Activated naive CD8-positive, alpha-beta T cell treated with anti-CD3 and anti-CD28 coated beads, Interleukin-2, amount 50 U/mL, for 24 hours (primary cell): ENCODE results near the gene BEST2.

Experiments used
- ATAC-seq: fragments of 150-1000 bp; cut with Tn5 transposase; one replicate; pipeline ENCODE4 v1.10.0; 2021
- DNase-seq: peaks from one replicate; pipeline ENCODE4 v3.0.0; 2021
- H3K27ac Mint-ChIP-seq: one replicate; pipeline ENCODE4 v1.8.0; 2021; ENCODE audit warnings: mild to moderate bottlenecking, mixed read lengths
- H3K27me3 Mint-ChIP-seq: one replicate; pipeline ENCODE4 v1.8.0; 2021; ENCODE audit warnings: mixed read lengths
- H3K36me3 Mint-ChIP-seq: one replicate; pipeline ENCODE4 v1.8.0; 2021; ENCODE audit warnings: low read depth, mixed read lengths
- H3K4me1 Mint-ChIP-seq: one replicate; pipeline ENCODE4 v1.8.0; 2021; ENCODE audit warnings: mixed read lengths
- H3K4me3 Mint-ChIP-seq: one replicate; pipeline ENCODE4 v1.8.0; 2021; ENCODE audit warnings: mild to moderate bottlenecking, moderate library complexity, mixed read lengths
- H3K9me3 Mint-ChIP-seq: one replicate; pipeline ENCODE4 v1.8.0; 2021; ENCODE audit warnings: mixed read lengths

The BEST2 gene

GRCh38 chr19:12784871-12785430 is 33.4 kb downstream of the BEST2 start:
- H3K27me3 Mint-ChIP-seq, result no peaks in the 10 kb centered on the region
- no peaks in the 10 kb centered on the region for H3K9me3 Mint-ChIP-seq
- ATAC-seq, result no peak

GRCh38 chr19:12785431-12786031 is 33.9 kb downstream of the BEST2 start:
- H3K36me3 Mint-ChIP-seq, result no peaks in the 10 kb centered on the region
- no peaks in the 10 kb centered on the region for H3K9me3 Mint-ChIP-seq
- no peaks in the 10 kb centered on the region for H3K27me3 Mint-ChIP-seq
- peaks cover 46% of the 10 kb centered on the region for H3K4me1 Mint-ChIP-seq
- H3K27ac Mint-ChIP-seq, result no peak overlapping the region
- no peak for ATAC-seq
- no peak for DNase-seq
- H3K4me3 Mint-ChIP-seq, result no peak overlapping the region

More at GRCh38 chr19:12784871-12785430, 33.4 kb downstream of the BEST2 start:
- H3K36me3 Mint-ChIP-seq, result no peaks in the 10 kb centered on the region
- H3K4me3 Mint-ChIP-seq, result no peak overlapping the region
- H3K4me1 Mint-ChIP-seq, result peaks cover 46% of the 10 kb centered on the region
- no peak for DNase-seq
- H3K27ac Mint-ChIP-seq, result no peak overlapping the region

GRCh38 chr19:12786141-12786870 is 34.7 kb downstream of the BEST2 start:
- Mint-ChIP-seq H3K27ac (peak overlapping the region; percentile 79), H3K4me3 (no peak overlapping the region), H3K27me3 (no peaks in the 10 kb centered on the region), H3K36me3 (no peaks in the 10 kb centered on the region), H3K9me3 (no peaks in the 10 kb centered on the region), H3K4me1 (peaks cover 53% of the 10 kb centered on the region)
- DNase-seq (no peak), ATAC-seq (no peak)

- Mint-ChIP-seq H3K36me3 (no peaks in the 10 kb centered on the region), H3K4me1 (peaks cover 47% of the 10 kb centered on the region), H3K9me3 (no peaks in the 10 kb centered on the region), H3K4me3 (peak overlapping the region; percentile 20), H3K27me3 (no peaks in the 10 kb centered on the region), H3K27ac (peak overlapping the region; percentile 79)
- no peak for ATAC-seq
- DNase-seq, result no peak
Observed at GRCh38 chr19:12786952-12787351, 35.4 kb downstream of the BEST2 start.

GRCh38 chr19:12787458-12787857 is 35.9 kb downstream of the BEST2 start:
- H3K27me3 Mint-ChIP-seq, result no peaks in the 10 kb centered on the region
- H3K27ac Mint-ChIP-seq, result no peak overlapping the region
- no peak for DNase-seq

GRCh38 chr19:12788042-12788681 is 36.6 kb downstream of the BEST2 start:
- Mint-ChIP-seq H3K27me3 (no peaks in the 10 kb centered on the region), H3K4me3 (peak overlapping the region; percentile 83), H3K4me1 (peaks cover 41% of the 10 kb centered on the region), H3K27ac (peak overlapping the region; percentile 89), H3K36me3 (peaks cover 8% of the 10 kb centered on the region), H3K9me3 (no peaks in the 10 kb centered on the region)
- ATAC-seq, result no peak
- DNase-seq, result no peak

More at GRCh38 chr19:12787458-12787857, 35.9 kb downstream of the BEST2 start:
- Mint-ChIP-seq H3K4me3 (peak overlapping the region; percentile 20), H3K4me1 (peaks cover 44% of the 10 kb centered on the region), H3K9me3 (no peaks in the 10 kb centered on the region), H3K36me3 (peaks cover 2% of the 10 kb centered on the region)
- no peak for ATAC-seq

- Mint-ChIP-seq H3K27me3 (no peaks in the 10 kb centered on the region), H3K4me3 (peak overlapping the region; percentile 83), H3K27ac (peak overlapping the region; percentile 89), H3K9me3 (no peaks in the 10 kb centered on the region), H3K4me1 (peaks cover 37% of the 10 kb centered on the region), H3K36me3 (peaks cover 11% of the 10 kb centered on the region)
- ATAC-seq (no peak), DNase-seq (peak; percentile 71)
Observed at GRCh38 chr19:12788682-12789097, 37.1 kb downstream of the BEST2 start.

GRCh38 chr19:12789098-12789903 is 37.7 kb downstream of the BEST2 start:
- Mint-ChIP-seq H3K9me3 (no peaks in the 10 kb centered on the region), H3K27me3 (no peaks in the 10 kb centered on the region), H3K4me3 (peak overlapping the region; percentile 83), H3K4me1 (peaks cover 40% of the 10 kb centered on the region), H3K36me3 (peaks cover 11% of the 10 kb centered on the region), H3K27ac (peak overlapping the region; percentile 89)
- DNase-seq (peak; percentile 60), ATAC-seq (no peak)

- Mint-ChIP-seq H3K9me3 (no peaks in the 10 kb centered on the region), H3K4me1 (peaks cover 48% of the 10 kb centered on the region), H3K4me3 (peak overlapping the region; percentile 93), H3K27ac (peak overlapping the region; percentile 98), H3K27me3 (no peaks in the 10 kb centered on the region), H3K36me3 (peaks cover 11% of the 10 kb centered on the region)
- DNase-seq, result peak; percentile 98
- ATAC-seq, result peak; percentile 66
Observed at GRCh38 chr19:12789904-12790619, 38.5 kb downstream of the BEST2 start.

- no peaks in the 10 kb centered on the region for H3K27me3 Mint-ChIP-seq
- H3K36me3 Mint-ChIP-seq, result peaks cover 11% of the 10 kb centered on the region
- ATAC-seq (no peak), DNase-seq (no peak)
- no peaks in the 10 kb centered on the region for H3K9me3 Mint-ChIP-seq
- peak overlapping the region; percentile 93 for H3K4me3 Mint-ChIP-seq
- peaks cover 53% of the 10 kb centered on the region for H3K4me1 Mint-ChIP-seq
- H3K27ac Mint-ChIP-seq, result peak overlapping the region; percentile 98
Observed at GRCh38 chr19:12790628-12791344, 39.2 kb downstream of the BEST2 start.

GRCh38 chr19:12791345-12792050 is 39.9 kb downstream of the BEST2 start, which contains the start of gene JUNB:
TSS of gene JUNB (plus strand) at chr19:12791486. CDS start at chr19:12791772, 286 bp downstream.
- ATAC-seq (peak; percentile 31), DNase-seq (peak; percentile 98)
- Mint-ChIP-seq H3K27ac (peak within 1 kb of the TSS; percentile 98), H3K4me3 (peak within 1 kb of the TSS; percentile 93), H3K9me3 (no peaks in the 10 kb centered on the region), H3K36me3 (peaks cover 11% of the 10 kb centered on the region), H3K27me3 (no peaks in the 10 kb centered on the region), H3K4me1 (peaks cover 60% of the 10 kb centered on the region)

- Mint-ChIP-seq H3K27ac (peak overlapping the region; percentile 98), H3K9me3 (no peaks in the 10 kb centered on the region), H3K36me3 (peaks cover 11% of the 10 kb centered on the region), H3K4me1 (peaks cover 56% of the 10 kb centered on the region), H3K27me3 (no peaks in the 10 kb centered on the region), H3K4me3 (peak overlapping the region; percentile 93)
- no peak for ATAC-seq
- DNase-seq, result peak; percentile 80
Observed at GRCh38 chr19:12792051-12792852, 40.7 kb downstream of the BEST2 start.
